Activated B cell treated with CpG ODN at 0.5 μM for 24 hours (primary cell): ENCODE measurements around the gene PSMA7. TPM values are rescaled to one million over a fixed set of nuclear protein-coding genes. Genes with fewer than 3 reads are reported as not detected.
"Not testable (repeated sequence)": the region's sequence is repeated elsewhere in the genome, so short reads cannot be mapped to it uniquely, and the experiment has no call there.

ENCODE experiments used
- ATAC-seq: fragments of 200-7000 bp; cut with Tn5 transposase; one replicate; pipeline ENCODE4 v1.10.0; 2021; ENCODE audit warnings: low read depth, mild to moderate bottlenecking, moderate library complexity
- CTCF ChIA-PET: fragments of 350-600 bp; sonication (Branson Sonifier 250); formaldehyde crosslinking; loops from one replicate; lab custom pipeline; 2021; ENCODE audit warnings: antibody characterized with exemption; lab: Charles Lee
- POLR2A ChIA-PET: fragments of 350-600 bp; sonication (Branson Sonifier 250); formaldehyde crosslinking; loops from one replicate; lab custom pipeline; 2021; ENCODE audit warnings: antibody characterized with exemption; lab: Charles Lee
- DNase-seq: peaks from one replicate; pipeline ENCODE4 v3.0.0; 2022
- H3K27ac Mint-ChIP-seq: one replicate; pipeline ENCODE4 v1.8.0; 2020; ENCODE audit warnings: mixed read lengths
- H3K27me3 Mint-ChIP-seq: one replicate; pipeline ENCODE4 v1.8.0; 2021; ENCODE audit warnings: mixed read lengths
- H3K36me3 Mint-ChIP-seq: one replicate; pipeline ENCODE4 v1.8.0; 2021; ENCODE audit warnings: low read depth, mixed read lengths
- H3K4me1 Mint-ChIP-seq: one replicate; pipeline ENCODE4 v1.8.0; 2021; ENCODE audit warnings: mixed read lengths
- H3K4me3 Mint-ChIP-seq: one replicate; pipeline ENCODE4 v1.8.0; 2020; ENCODE audit warnings: mild to moderate bottlenecking, mixed read lengths
- H3K9me3 Mint-ChIP-seq: one replicate; pipeline ENCODE4 v1.8.0; 2020; ENCODE audit warnings: mixed read lengths
- intact Hi-C: fragments of 100-400 bp; cut with micrococcal nuclease; formaldehyde crosslinking; loops from one replicate; pipeline ENCODE4 v1.15.1; 2024
- total RNA-seq: library from RNA; stranded (reverse); gene quantifications from 2 replicates; pipeline ENCODE4 v1.2.3, GENCODE V29; 2022
- TF ChIP-seq, protein P1 (sequence below): fragments of 200-600 bp; IDR thresholded peaks from one replicate; pipeline ENCODE4 v1.8.0; 2022; ENCODE audit warnings: antibody characterized with exemption, mild to moderate bottlenecking

Gene PSMA7
- total RNA-seq, 1 donor from 2014 or later: 241 TPM

DNA sequence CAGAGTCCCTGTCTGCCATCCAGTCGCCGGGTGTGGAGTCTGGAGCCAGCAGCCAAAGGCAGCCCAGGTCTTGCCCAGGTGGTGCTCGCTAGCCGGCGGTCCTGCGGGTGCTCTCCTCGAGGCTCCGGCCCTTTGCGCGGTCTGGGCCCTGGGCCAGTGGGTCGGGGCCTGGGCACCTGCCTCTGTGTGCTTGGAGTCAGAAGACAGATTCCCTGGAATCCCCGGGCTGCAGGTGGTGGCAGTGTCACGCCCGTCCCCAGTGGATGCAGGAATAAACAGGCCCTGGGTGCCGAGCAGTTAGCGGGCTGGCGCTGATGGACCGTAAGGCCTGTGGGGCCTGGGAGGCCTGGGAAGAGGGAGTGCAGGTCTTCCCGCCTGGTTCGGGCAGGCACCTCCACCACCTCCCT, 5.7 kb upstream of the PSMA7 start:
- Mint-ChIP-seq H3K4me3 (no peak overlapping the region), H3K9me3 (peaks cover 3% of the 10 kb centered on the region), H3K27ac (no peak overlapping the region), H3K27me3 (no peaks in the 10 kb centered on the region), H3K4me1 (peaks cover 13% of the 10 kb centered on the region), H3K36me3 (peaks cover 10% of the 10 kb centered on the region)
- DNase-seq (no peak), ATAC-seq (no peak)
- TF ChIP-seq, protein P1, sequence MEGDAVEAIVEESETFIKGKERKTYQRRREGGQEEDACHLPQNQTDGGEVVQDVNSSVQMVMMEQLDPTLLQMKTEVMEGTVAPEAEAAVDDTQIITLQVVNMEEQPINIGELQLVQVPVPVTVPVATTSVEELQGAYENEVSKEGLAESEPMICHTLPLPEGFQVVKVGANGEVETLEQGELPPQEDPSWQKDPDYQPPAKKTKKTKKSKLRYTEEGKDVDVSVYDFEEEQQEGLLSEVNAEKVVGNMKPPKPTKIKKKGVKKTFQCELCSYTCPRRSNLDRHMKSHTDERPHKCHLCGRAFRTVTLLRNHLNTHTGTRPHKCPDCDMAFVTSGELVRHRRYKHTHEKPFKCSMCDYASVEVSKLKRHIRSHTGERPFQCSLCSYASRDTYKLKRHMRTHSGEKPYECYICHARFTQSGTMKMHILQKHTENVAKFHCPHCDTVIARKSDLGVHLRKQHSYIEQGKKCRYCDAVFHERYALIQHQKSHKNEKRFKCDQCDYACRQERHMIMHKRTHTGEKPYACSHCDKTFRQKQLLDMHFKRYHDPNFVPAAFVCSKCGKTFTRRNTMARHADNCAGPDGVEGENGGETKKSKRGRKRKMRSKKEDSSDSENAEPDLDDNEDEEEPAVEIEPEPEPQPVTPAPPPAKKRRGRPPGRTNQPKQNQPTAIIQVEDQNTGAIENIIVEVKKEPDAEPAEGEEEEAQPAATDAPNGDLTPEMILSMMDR: no peak
- ChIA-PET POLR2A (no interaction called here), CTCF (no interaction called here)
- intact Hi-C loops: no loop called here

- H3K9me3 Mint-ChIP-seq, DNase-seq, H3K27ac Mint-ChIP-seq, POLR2A ChIA-PET, H3K4me3 Mint-ChIP-seq, H3K36me3 Mint-ChIP-seq, H3K27me3 Mint-ChIP-seq, CTCF ChIA-PET, ATAC-seq, intact Hi-C loops: not testable (repeated sequence)
- H3K4me1 Mint-ChIP-seq: peaks cover 13% of the 10 kb centered on the region
These were observed 5.2 kb upstream of the PSMA7 start for GRCh38 chr20:62148383-62148782.

DNA sequence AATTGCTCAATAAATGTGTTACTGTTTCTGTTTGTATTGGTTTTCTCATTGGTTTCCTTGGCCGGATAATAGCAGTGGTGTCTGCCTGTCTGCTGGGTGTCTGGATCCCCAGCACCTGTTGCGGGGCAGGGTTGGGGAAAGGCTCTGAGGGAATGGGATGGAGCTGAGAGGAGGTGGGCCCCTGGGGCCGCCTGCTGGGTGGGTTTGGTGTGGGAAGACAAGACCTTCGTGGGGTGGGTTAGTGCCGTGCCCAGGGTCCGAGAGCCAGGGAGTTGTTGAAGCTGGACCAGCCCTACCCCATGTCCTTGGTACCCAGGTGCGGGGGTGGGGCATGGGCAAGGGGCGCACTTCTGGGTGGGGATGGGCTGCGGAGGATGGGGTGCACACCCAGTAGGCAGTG, 4.3 kb upstream of the PSMA7 start:
- TF ChIP-seq, protein P1: no peak
- intact Hi-C loops: no loop called here
- CTCF ChIA-PET: no interaction called here

DNA sequence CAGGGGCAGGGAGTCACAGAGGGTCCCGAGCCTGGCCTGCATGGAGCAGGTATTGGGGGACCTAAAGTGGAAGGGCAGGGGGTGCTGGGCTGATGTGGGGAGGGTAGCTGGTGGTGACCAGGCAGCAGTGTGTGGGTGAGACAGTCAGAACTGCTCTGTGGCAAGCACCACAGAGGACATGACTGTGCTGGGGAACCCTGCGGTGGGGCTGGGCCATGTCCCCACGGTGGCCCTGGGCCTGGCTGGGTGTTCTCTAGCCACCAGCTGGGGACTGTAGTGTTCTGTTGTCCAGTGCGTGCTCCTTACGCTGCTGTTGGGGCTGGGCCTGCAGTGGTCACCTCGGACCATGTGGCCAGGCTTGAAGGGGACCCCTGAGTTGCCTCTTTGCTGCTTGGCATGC, 3.9 kb upstream of the PSMA7 start:
- no peaks in the 10 kb centered on the region for H3K9me3 Mint-ChIP-seq
- DNase-seq: no peak
- no peak overlapping the region for H3K4me3 Mint-ChIP-seq
- H3K27me3 Mint-ChIP-seq: no peaks in the 10 kb centered on the region
- intact Hi-C loops: no loop called here
- ChIA-PET CTCF (no interaction called here), POLR2A (no interaction called here)
- ATAC-seq: no peak
- H3K4me1 Mint-ChIP-seq: peaks cover 16% of the 10 kb centered on the region
- H3K36me3 Mint-ChIP-seq: peaks cover 2% of the 10 kb centered on the region
- no peak overlapping the region for H3K27ac Mint-ChIP-seq
- TF ChIP-seq, protein P1: no peak

More for the DNA sequence above, 4.3 kb upstream of the PSMA7 start:
- Mint-ChIP-seq H3K9me3 (no peaks in the 10 kb centered on the region), H3K27ac (no peak overlapping the region), H3K4me3 (no peak overlapping the region), H3K36me3 (no peaks in the 10 kb centered on the region), H3K27me3 (no peaks in the 10 kb centered on the region), H3K4me1 (peaks cover 13% of the 10 kb centered on the region)
- POLR2A ChIA-PET: no interaction called here
- ATAC-seq: no peak
- no peak for DNase-seq

- DNase-seq (no peak), ATAC-seq (no peak)
- H3K4me3 Mint-ChIP-seq: peak overlapping the region; percentile 81
- no peak overlapping the region for H3K27ac Mint-ChIP-seq
- POLR2A ChIA-PET: interaction anchor here (0.8 kb wide), 1 partner anchor 80 kb away, joined by 3 read pairs; no protein-coding TSS in a partner anchor
- H3K9me3 Mint-ChIP-seq: no peaks in the 10 kb centered on the region
- intact Hi-C loops: no loop called here
- H3K36me3 Mint-ChIP-seq: peaks cover 9% of the 10 kb centered on the region
- CTCF ChIA-PET: no interaction called here
- TF ChIP-seq, protein P1: no peak
- no peaks in the 10 kb centered on the region for H3K27me3 Mint-ChIP-seq
- peaks cover 25% of the 10 kb centered on the region for H3K4me1 Mint-ChIP-seq
These were observed 3.0 kb upstream of the PSMA7 start for GRCh38 chr20:62146019-62146755.
